Measurements from ENCODE around the gene KCNK18. TPM values are rescaled to one million over a fixed set of nuclear protein-coding genes. Genes with fewer than 3 reads are reported as not detected.
A peak's percentile ranks its signal among the peaks of the same experiment; 100 is the strongest.

KCNK18 gene
- total RNA-seq, 2 donors from 2014 or later: not detected

GRCh38 chr10:117241541-117242462, 44.5 kb downstream of the KCNK18 start:
- Histone ChIP-seq H3K36me3 (replicated peaks in 1 of 2; ENCODE audit: insufficient read depth in 1 of 2, low read depth in 2 of 2) (no peaks in the 10 kb centered on the region), H3K4me3 (no peak overlapping the region), H3K27me3 (peaks cover 0 to 5% of the 10 kb centered on the region in 2 donors), H3K9me3 (no peaks in the 10 kb centered on the region), H3K27ac (no peak overlapping the region), H3K4me1 (peaks cover 6% of the 10 kb centered on the region)
- TF ChIP-seq CTCF (IDR thresholded peaks at IDR 0.05) (no peak), POLR2A (IDR thresholded peaks at IDR 0.05) (no peak)
- no peak for ATAC-seq
- WGBS, 2 donors: 6 to 15% methylated on average over 22 to 56 of the region's 56 CpGs
- peak in 1 of 4 donors; percentile 24 for DNase-seq
- intact Hi-C loops (cut with DNase I): no loop called here

GRCh38 chr10:117242463-117242832, 45.2 kb downstream of the KCNK18 start:
- H3K27ac ChIP-seq: no peak overlapping the region
- no peak overlapping the region for H3K4me3 ChIP-seq
- H3K9me3 ChIP-seq: no peaks in the 10 kb centered on the region
- TF ChIP-seq CTCF (IDR thresholded peaks at IDR 0.05) (no peak), POLR2A (IDR thresholded peaks at IDR 0.05) (no peak)
- H3K4me1 ChIP-seq: peaks cover 6% of the 10 kb centered on the region
- DNase-seq (no peak), ATAC-seq (no peak)
- WGBS, 2 donors: 82 to 84% methylated on average over 7 to 8 of the region's 8 CpGs
- H3K36me3 ChIP-seq (replicated peaks in 1 of 2; ENCODE audit: insufficient read depth in 1 of 2, low read depth in 2 of 2): no peaks in the 10 kb centered on the region
- intact Hi-C loops (cut with DNase I): no loop called here
- H3K27me3 ChIP-seq: peaks cover 0 to 5% of the 10 kb centered on the region in 2 donors

GRCh38 chr10:117246997-117247671, 49.8 kb downstream of the KCNK18 start:
- no peak for ATAC-seq
- no peaks in the 10 kb centered on the region for H3K4me1 ChIP-seq
- H3K4me3 ChIP-seq: no peak overlapping the region
- H3K9me3 ChIP-seq: no peaks in the 10 kb centered on the region
- TF ChIP-seq CTCF (IDR thresholded peaks at IDR 0.05) (no peak), POLR2A (IDR thresholded peaks at IDR 0.05) (no peak)
- no peak for DNase-seq
- 79 to 84% methylated on average over 3 of the region's 3 CpGs for WGBS, 2 donors
- H3K27me3 ChIP-seq: no peaks in the 10 kb centered on the region
- H3K36me3 ChIP-seq (replicated peaks in 1 of 2; ENCODE audit: insufficient read depth in 1 of 2, low read depth in 2 of 2): no peaks in the 10 kb centered on the region
- no peak overlapping the region for H3K27ac ChIP-seq
- intact Hi-C loops (cut with DNase I): no loop called here

DNA sequence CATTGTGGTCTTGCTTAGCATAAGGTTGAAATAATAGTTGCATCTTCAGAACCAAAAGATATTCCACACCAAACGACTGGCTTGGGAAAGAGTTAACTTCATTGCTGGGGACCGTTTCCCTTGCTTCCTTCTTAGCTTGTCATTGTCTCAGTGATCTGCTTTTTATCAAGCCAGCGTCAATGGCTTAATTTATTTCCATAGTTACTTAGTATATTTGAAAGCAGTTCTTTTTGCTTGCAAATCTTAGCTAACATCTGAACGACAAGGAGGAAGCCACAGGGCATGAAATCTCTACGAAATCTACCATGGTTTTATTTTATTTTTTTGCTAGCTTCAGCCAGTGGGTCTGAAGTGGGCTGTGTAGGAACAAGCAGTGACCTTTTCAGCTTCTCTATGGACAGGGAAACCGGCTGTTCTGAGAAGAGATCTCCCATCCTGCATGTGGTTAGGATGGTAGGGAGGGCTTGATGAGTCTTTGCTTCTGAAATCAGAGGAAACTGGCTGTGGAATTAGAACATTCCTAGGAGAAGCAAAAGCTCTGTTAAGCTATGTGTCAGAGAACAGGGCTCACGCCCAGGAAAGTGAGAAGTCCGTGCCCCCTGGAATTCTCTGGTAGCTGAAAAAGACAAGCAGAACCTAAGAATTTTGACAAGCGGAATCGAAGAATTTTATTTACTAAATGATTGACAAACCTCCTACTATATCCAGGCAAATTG, 51.6 kb downstream of the KCNK18 start:
- no peaks in the 10 kb centered on the region for H3K4me1 ChIP-seq
- intact Hi-C loops (cut with DNase I): no loop called here
- no peak overlapping the region for H3K27ac ChIP-seq
- no peak for TF ChIP-seq CTCF (IDR thresholded peaks at IDR 0.05)
- TF ChIP-seq POLR2A (IDR thresholded peaks at IDR 0.05): no peak
- no peaks in the 10 kb centered on the region for H3K9me3 ChIP-seq
- H3K4me3 ChIP-seq: no peak overlapping the region
- ATAC-seq (no peak), DNase-seq (no peak)
- H3K27me3 ChIP-seq: no peaks in the 10 kb centered on the region
- no peaks in the 10 kb centered on the region for H3K36me3 ChIP-seq (replicated peaks in 1 of 2; ENCODE audit: insufficient read depth in 1 of 2, low read depth in 2 of 2)
- 39 to 46% methylated on average over 10 of the region's 10 CpGs for WGBS, 2 donors

Measured in body of pancreas (tissue), 4 donors.